ENCODE results near the gene CYP8B1.

CYP8B1 gene

DNA sequence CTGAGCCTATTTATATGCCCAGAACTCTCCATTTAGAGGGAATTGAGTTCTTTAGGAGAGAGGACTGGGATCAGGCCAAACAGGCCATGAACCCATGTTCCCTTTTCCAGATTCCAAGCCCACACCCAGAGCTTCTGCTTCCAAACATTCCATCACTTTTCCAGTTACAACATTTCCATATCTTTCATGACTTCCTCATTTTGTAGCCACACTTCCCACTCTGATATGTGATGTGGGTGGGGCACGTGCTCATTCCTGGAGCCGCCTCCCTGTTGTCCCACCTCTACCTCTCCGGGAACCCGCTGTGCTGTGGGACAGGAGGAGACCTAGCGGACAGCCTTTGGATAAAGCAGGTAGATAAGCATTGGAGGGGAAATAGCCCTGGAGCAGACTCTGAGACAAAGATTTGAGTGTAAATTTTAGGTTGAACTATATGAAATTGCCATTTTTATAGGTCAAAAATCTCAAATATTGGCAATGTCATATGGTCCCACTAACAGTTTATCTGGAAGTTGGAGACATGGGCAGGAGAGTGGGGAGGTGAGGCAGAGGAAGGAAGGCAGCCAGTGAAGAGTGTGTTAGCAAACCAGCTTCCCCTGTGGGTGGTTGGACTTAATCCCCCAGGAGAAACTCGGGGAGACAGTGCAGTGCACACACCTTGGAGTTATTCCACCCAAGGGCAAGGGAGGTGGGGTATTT is 31.8 kb downstream of the CYP8B1 start:
- Histone ChIP-seq H3K9ac (ENCODE audit: insufficient read length) (no peak overlapping the region), H3K27ac (no peak overlapping the region), H3K4me3 (no peak overlapping the region), H3K36me3 (ENCODE audit: insufficient read depth, low read length) (no peaks in the 10 kb centered on the region), H3K9me3 (ENCODE audit: low read depth, low read length) (no peaks in the 10 kb centered on the region)
- no peak for DNase-seq (ENCODE audit: low read depth, low spot score)
- TF ChIP-seq POLR2AphosphoS5 (IDR thresholded peaks at IDR 0.05; ENCODE audit: borderline replicate concordance, low read depth, low read length), result no peak
- TF ChIP-seq FOXP2 (optimal IDR thresholded peaks at IDR 0.05; ENCODE audit: control extremely low read depth, extremely low read length, insufficient read depth), result no peak
- no peak for TF ChIP-seq EZH2 (IDR thresholded peaks at IDR 0.05)

DNA sequence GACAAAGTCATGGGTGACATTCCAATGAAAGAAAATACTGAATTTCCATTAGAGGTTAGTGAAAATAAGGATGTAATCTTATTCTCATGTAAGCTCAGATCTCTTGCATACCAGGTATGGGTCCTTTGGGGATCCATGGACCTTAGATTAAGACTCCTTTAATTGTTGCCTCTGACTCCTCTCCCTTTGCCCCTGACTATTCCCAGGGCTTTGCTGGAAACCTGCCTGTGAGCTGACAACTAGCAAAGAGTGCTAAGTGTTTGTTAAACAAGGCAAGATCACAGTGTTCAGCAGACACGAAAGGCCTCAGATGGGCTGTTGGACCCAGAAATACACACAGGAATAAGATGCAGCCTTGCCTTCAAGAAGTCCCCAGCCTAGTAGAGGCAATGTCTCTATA is 34.3 kb downstream of the CYP8B1 start:
- Histone ChIP-seq H3K27ac (no peak overlapping the region), H3K36me3 (ENCODE audit: insufficient read depth, low read length) (no peaks in the 10 kb centered on the region), H3K4me3 (no peak overlapping the region), H3K9ac (ENCODE audit: insufficient read length) (no peak overlapping the region), H3K9me3 (ENCODE audit: low read depth, low read length) (no peaks in the 10 kb centered on the region)
- no peak for DNase-seq (ENCODE audit: low read depth, low spot score)
- TF ChIP-seq EZH2 (IDR thresholded peaks at IDR 0.05), result no peak

DNA sequence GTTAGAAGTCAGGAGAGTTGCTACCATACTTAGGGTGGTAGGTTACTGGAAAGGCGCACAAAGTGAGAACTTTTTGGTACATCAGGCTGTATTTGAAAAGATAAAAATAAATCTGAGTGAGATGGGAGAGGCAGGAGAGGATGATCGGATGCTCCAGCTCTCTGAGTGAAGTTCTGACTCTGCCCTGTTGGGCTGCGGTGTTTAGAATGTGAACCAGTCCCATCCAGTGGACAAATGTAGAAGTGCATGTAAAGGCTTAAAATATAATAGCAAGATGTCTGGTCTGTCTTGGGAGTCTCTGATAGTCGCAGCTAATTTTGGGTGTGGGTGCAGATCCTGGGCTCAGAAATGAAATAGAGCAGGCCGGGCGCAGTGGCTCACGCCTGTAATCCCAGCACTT is 36.1 kb downstream of the CYP8B1 start:
- Histone ChIP-seq H3K9ac (ENCODE audit: insufficient read length) (no peak overlapping the region), H3K36me3 (ENCODE audit: insufficient read depth, low read length) (no peaks in the 10 kb centered on the region), H3K4me3 (no peak overlapping the region), H3K27ac (no peak overlapping the region), H3K9me3 (ENCODE audit: low read depth, low read length) (no peaks in the 10 kb centered on the region)
- no peak for TF ChIP-seq EZH2 (IDR thresholded peaks at IDR 0.05)
- TF ChIP-seq POLR2AphosphoS5 (IDR thresholded peaks at IDR 0.05; ENCODE audit: borderline replicate concordance, low read depth, low read length), result no peak
- TF ChIP-seq FOXP2 (optimal IDR thresholded peaks at IDR 0.05; ENCODE audit: control extremely low read depth, extremely low read length, insufficient read depth), result no peak
- DNase-seq (ENCODE audit: low read depth, low spot score), result no peak

DNA sequence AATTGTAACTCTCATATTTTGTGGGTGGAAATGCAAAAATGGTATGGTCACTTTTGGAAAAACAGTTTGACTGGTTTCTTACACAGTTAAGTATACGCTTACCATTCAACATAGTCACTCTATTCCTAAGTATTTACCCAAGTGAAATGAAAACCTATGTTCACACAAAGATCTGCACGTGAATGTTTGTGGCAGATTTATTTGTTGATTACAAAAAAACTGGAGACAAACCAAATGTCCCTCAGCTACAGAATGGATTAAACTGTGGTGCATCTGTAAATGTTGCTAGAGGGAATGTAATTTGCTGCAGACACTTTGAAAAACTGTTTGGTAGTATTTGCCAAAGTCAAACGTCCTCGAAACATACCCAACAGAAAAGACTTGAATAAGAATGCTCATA is 37.1 kb downstream of the CYP8B1 start:
- Histone ChIP-seq H3K9me3 (ENCODE audit: low read depth, low read length) (no peaks in the 10 kb centered on the region), H3K4me3 (no peak overlapping the region), H3K9ac (ENCODE audit: insufficient read length) (no peak overlapping the region), H3K36me3 (ENCODE audit: insufficient read depth, low read length) (no peaks in the 10 kb centered on the region), H3K27ac (no peak overlapping the region)
- TF ChIP-seq EZH2 (IDR thresholded peaks at IDR 0.05) (no peak), POLR2AphosphoS5 (IDR thresholded peaks at IDR 0.05; ENCODE audit: borderline replicate concordance, low read depth, low read length) (no peak), FOXP2 (optimal IDR thresholded peaks at IDR 0.05; ENCODE audit: control extremely low read depth, extremely low read length, insufficient read depth) (no peak)
- no peak for DNase-seq (ENCODE audit: low read depth, low spot score)

DNA sequence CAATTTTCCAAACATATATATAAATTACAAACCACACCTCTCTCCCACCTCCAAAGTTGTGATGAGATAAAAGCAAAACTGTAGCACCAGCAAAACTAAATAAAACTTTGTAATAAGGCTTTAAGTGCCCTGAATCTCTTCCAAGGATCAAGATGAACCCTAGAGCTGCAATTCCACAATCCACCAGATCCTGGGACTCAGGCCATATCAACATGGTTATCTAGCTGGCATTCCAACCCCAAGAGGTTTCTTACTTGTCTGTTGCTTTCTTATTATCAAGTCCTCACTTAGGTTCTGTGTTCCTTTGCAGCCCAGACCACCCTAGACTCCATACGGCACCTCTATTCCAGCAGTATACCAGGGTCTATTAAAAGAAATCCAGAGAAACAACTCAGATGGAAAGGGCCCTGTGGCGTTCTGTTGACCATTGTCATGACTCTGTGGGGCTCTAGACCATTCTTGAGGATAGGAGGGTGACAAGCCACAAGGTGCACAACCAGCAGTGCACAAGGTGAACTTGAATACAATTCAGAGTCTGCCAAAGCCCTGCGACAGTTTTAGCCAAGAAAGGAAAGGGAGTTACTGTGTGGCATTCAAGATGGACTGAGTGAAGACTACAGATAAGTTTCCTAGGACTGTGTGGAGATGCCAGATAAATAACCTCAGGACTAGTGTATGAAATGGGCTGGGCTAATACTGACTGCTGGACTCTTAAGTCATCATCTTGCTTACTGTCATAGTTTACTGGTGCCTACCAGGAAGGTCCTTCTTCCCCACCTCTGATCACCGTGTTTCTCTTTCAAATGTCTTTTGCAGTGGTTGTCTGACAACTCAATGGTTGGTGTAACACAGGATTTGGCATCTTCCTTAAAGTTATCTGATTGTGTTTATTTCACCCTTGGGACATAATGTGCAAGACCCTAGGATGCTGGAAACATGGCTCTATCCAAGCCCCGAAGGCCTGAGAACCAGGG is 39.2 kb downstream of the CYP8B1 start:
- Histone ChIP-seq H3K27ac (no peak overlapping the region), H3K9ac (ENCODE audit: insufficient read length) (no peak overlapping the region), H3K9me3 (ENCODE audit: low read depth, low read length) (no peaks in the 10 kb centered on the region), H3K4me3 (no peak overlapping the region), H3K36me3 (ENCODE audit: insufficient read depth, low read length) (no peaks in the 10 kb centered on the region)
- TF ChIP-seq FOXP2 (optimal IDR thresholded peaks at IDR 0.05; ENCODE audit: control extremely low read depth, extremely low read length, insufficient read depth) (no peak), POLR2AphosphoS5 (IDR thresholded peaks at IDR 0.05; ENCODE audit: borderline replicate concordance, low read depth, low read length) (no peak)
- no peak for DNase-seq (ENCODE audit: low read depth, low spot score)

DNA sequence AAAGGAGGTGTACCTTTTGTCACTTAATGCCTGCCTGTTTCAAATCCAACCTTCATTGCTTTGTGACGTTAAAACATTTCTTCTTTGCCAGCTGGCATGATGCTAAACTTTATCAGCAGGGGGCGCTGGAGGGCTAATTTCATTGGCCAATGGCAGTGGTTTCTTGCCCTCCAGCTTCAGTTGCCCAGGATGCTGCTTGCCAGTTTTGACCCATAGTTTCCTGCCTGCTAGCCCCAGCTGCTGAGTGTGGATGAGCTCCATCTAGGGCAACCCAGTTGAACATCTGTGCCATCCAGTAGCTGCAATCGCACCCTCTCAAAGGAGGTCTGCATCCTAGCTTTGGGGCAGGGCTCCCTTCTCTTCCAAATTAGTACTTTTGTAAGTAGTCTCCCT is 44.4 kb downstream of the CYP8B1 start:
- DNase-seq (ENCODE audit: low read depth, low spot score), result no peak
- no peaks in the 10 kb centered on the region for H3K36me3 ChIP-seq (ENCODE audit: insufficient read depth, low read length)
- TF ChIP-seq EZH2 (IDR thresholded peaks at IDR 0.05) (no peak), FOXP2 (optimal IDR thresholded peaks at IDR 0.05; ENCODE audit: control extremely low read depth, extremely low read length, insufficient read depth) (no peak), POLR2AphosphoS5 (IDR thresholded peaks at IDR 0.05; ENCODE audit: borderline replicate concordance, low read depth, low read length) (no peak)

DNA sequence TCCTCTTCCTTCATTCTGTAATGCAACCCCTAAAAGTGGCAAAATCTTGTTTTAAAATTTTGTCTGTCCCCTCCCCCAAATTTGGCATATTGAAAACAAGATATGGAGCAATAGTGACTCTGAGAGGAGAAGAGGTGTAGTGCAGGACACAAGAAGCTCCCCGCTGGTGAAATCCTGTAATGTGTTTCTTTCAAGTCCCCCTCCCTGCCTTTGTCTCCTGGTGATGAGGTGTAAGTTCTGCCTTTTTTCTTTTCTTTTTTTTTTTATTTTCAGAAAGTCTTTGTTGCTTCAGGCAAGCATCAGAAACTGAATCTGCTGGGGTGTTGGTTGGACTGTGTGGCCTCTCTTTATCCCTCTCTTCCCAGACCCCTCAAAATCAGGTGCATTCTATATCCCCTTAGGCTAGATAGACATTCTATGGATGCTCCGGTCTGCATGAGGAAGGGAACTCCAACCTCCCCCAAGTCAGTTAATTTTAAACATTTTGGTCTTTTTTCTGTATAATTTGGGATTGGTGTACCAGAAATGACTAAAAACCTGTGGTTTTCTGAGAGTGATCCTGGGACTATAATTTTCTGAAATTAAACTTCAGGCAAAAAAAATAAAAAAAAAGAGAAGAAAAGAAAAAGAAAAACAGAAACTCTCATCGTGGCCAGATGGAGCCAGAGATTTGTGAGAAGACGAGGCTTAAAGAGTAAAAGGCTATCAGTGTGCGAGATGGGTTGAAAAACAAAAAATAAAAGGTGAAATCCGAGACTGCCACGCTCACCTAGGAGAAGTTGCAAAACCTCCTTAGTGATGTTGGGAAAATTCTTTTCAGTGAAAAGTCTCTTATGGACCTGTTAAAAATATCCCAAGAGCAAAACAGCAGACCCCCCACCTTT is 45.0 kb downstream of the CYP8B1 start:
- H3K4me3 ChIP-seq, result no peak overlapping the region
- no peak for DNase-seq (ENCODE audit: low read depth, low spot score)
- no peaks in the 10 kb centered on the region for H3K9me3 ChIP-seq (ENCODE audit: low read depth, low read length)
- no peak overlapping the region for H3K9ac ChIP-seq (ENCODE audit: insufficient read length)
- no peaks in the 10 kb centered on the region for H3K36me3 ChIP-seq (ENCODE audit: insufficient read depth, low read length)
- TF ChIP-seq POLR2AphosphoS5 (IDR thresholded peaks at IDR 0.05; ENCODE audit: borderline replicate concordance, low read depth, low read length) (no peak), FOXP2 (optimal IDR thresholded peaks at IDR 0.05; ENCODE audit: control extremely low read depth, extremely low read length, insufficient read depth) (no peak), EZH2 (IDR thresholded peaks at IDR 0.05) (no peak)
- H3K27ac ChIP-seq, result no peak overlapping the region

More for the DNA sequence above, 44.4 kb downstream of the CYP8B1 start:
- Histone ChIP-seq H3K27ac (no peak overlapping the region), H3K4me3 (no peak overlapping the region), H3K9ac (ENCODE audit: insufficient read length) (no peak overlapping the region), H3K9me3 (ENCODE audit: low read depth, low read length) (no peaks in the 10 kb centered on the region)

All from SK-N-MC (cell line).